ENCODE results near the gene GGA1. TPM values are rescaled to one million over a fixed set of nuclear protein-coding genes. Genes with fewer than 3 reads are reported as not detected.
A peak's percentile ranks its signal among the peaks of the same experiment; 100 is the strongest.

Gene GGA1
- total and polyA plus RNA-seq, 3 experiments from 2014 or later: 34.9 to 74.3 (median 69.1) TPM

GRCh38 chr22:37634417-37634924, 25.8 kb downstream of the GGA1 start:
- ChIA-PET CTCF (interaction anchor here (1.5 to 16.3 kb wide), 9 partner anchors 6 to 171 kb away, joined by 4 to 375 read pairs (median 20); partner anchors contain the start of genes GGA1, LGALS1, NOL12 and PDXP), POLR2A (interaction anchor here (1.3 to 9.6 kb wide), 4 partner anchors 8 to 26 kb away, joined by 4 to 50 read pairs (median 18); partner anchors contain the start of genes GGA1 and PDXP)
- H3K36me3 Mint-ChIP-seq: peaks cover 0 to 14% (median 0%) of the 10 kb centered on the region in 3 donors
- no peaks in the 10 kb centered on the region for H3K9me3 ChIP-seq (ENCODE audit: low read length)
- no peaks in the 10 kb centered on the region for H3K9me3 Mint-ChIP-seq
- H3K36me3 ChIP-seq (ENCODE audit: insufficient read depth, low read length): no peaks in the 10 kb centered on the region
- peak overlapping the region; percentile 50 for H3K4me3 ChIP-seq (ENCODE audit: low read length)
- H3K4me3 Mint-ChIP-seq: peak overlapping the region; percentile 72 to 95 (median 83)
- H3K4me1 Mint-ChIP-seq: peaks cover 64 to 89% (median 69%) of the 10 kb centered on the region in 3 donors
- no peaks in the 10 kb centered on the region for H3K27me3 Mint-ChIP-seq
- peaks cover 78% of the 10 kb centered on the region for H3K4me1 ChIP-seq (ENCODE audit: insufficient read depth, low read length)
- DNase-seq: peak in 1 of 5 donors; percentile 29
- H3K27ac Mint-ChIP-seq: peak overlapping the region; percentile 89 to 99 (median 95)
- H3K27me3 ChIP-seq (ENCODE audit: insufficient read depth, low read length, poor library complexity, severe bottlenecking): no peaks in the 10 kb centered on the region
- H3K27ac ChIP-seq (ENCODE audit: low read depth, low read length): peak overlapping the region; percentile 57

GRCh38 chr22:37635157-37635556, 26.5 kb downstream of the GGA1 start:
- no peak for DNase-seq
- no peaks in the 10 kb centered on the region for H3K9me3 ChIP-seq (ENCODE audit: low read length)
- Mint-ChIP-seq H3K9me3 (no peaks in the 10 kb centered on the region), H3K4me3 (peak overlapping the region in 5 of 7 donors; percentile 15 to 75 (median 66)), H3K27me3 (no peaks in the 10 kb centered on the region), H3K36me3 (peaks cover 0 to 13% (median 0%) of the 10 kb centered on the region in 3 donors), H3K4me1 (peaks cover 64 to 87% (median 69%) of the 10 kb centered on the region in 3 donors), H3K27ac (peak overlapping the region in 6 of 8 donors; percentile 89 to 97 (median 94))
- no peak overlapping the region for H3K4me3 ChIP-seq (ENCODE audit: low read length)
- POLR2A ChIA-PET: interaction anchor here (1.3 to 9.6 kb wide), 3 partner anchors 8 to 27 kb away, joined by 3 to 50 read pairs (median 4); partner anchors contain the start of genes GGA1 and PDXP
- H3K36me3 ChIP-seq (ENCODE audit: insufficient read depth, low read length): no peaks in the 10 kb centered on the region
- H3K27ac ChIP-seq (ENCODE audit: low read depth, low read length): no peak overlapping the region
- peaks cover 78% of the 10 kb centered on the region for H3K4me1 ChIP-seq (ENCODE audit: insufficient read depth, low read length)
- CTCF ChIA-PET: interaction anchor here (1.6 to 16.3 kb wide), 7 partner anchors 5 to 47 kb away, joined by 4 to 375 read pairs (median 236); partner anchors contain the start of genes GGA1, LGALS1, NOL12 and PDXP
- no peaks in the 10 kb centered on the region for H3K27me3 ChIP-seq (ENCODE audit: insufficient read depth, low read length, poor library complexity, severe bottlenecking)

GRCh38 chr22:37636186-37636948, 27.7 kb downstream of the GGA1 start:
- H3K4me3 Mint-ChIP-seq: peak overlapping the region; percentile 47 to 99 (median 82)
- peak in 1 of 5 donors; percentile 34 for DNase-seq

GRCh38 chr22:37636949-37637273, 28.3 kb downstream of the GGA1 start:
- peak overlapping the region; percentile 31 for H3K27ac ChIP-seq (ENCODE audit: low read depth, low read length)
- Mint-ChIP-seq H3K36me3 (peaks cover 0 to 17% (median 0%) of the 10 kb centered on the region in 3 donors), H3K9me3 (no peaks in the 10 kb centered on the region), H3K27ac (peak overlapping the region; percentile 77 to 97 (median 87)), H3K27me3 (no peaks in the 10 kb centered on the region), H3K4me3 (peak overlapping the region; percentile 47 to 99 (median 82)), H3K4me1 (peaks cover 61 to 90% (median 69%) of the 10 kb centered on the region in 3 donors)
- H3K36me3 ChIP-seq (ENCODE audit: insufficient read depth, low read length): peaks cover 3% of the 10 kb centered on the region
- DNase-seq: no peak
- POLR2A ChIA-PET: interaction anchor here (0.5 to 4.2 kb wide), 7 partner anchors 9 to 679 kb away, joined by 3 to 25 read pairs (median 4); partner anchors contain the start of gene PDXP
- H3K9me3 ChIP-seq (ENCODE audit: low read length): no peaks in the 10 kb centered on the region
- no peaks in the 10 kb centered on the region for H3K27me3 ChIP-seq (ENCODE audit: insufficient read depth, low read length, poor library complexity, severe bottlenecking)
- H3K4me1 ChIP-seq (ENCODE audit: insufficient read depth, low read length): peaks cover 80% of the 10 kb centered on the region
- H3K4me3 ChIP-seq (ENCODE audit: low read length): peak overlapping the region; percentile 9
- CTCF ChIA-PET: interaction anchor here (0.6 to 16.3 kb wide), 10 partner anchors 7 to 199 kb away, joined by 3 to 375 read pairs (median 6); partner anchors contain the start of genes GGA1, LGALS1, NOL12 and PDXP

More at GRCh38 chr22:37636186-37636948, 27.7 kb downstream of the GGA1 start:
- Mint-ChIP-seq H3K27me3 (no peaks in the 10 kb centered on the region), H3K27ac (peak overlapping the region; percentile 77 to 97 (median 87)), H3K9me3 (no peaks in the 10 kb centered on the region), H3K4me1 (peaks cover 61 to 90% (median 67%) of the 10 kb centered on the region in 3 donors), H3K36me3 (peaks cover 0 to 17% (median 0%) of the 10 kb centered on the region in 3 donors)
- H3K4me3 ChIP-seq (ENCODE audit: low read length): peak overlapping the region; percentile 9
- no peaks in the 10 kb centered on the region for H3K36me3 ChIP-seq (ENCODE audit: insufficient read depth, low read length)
- peak overlapping the region; percentile 31 for H3K27ac ChIP-seq (ENCODE audit: low read depth, low read length)
- ChIA-PET POLR2A (interaction anchor here (0.5 to 4.2 kb wide), 9 partner anchors 8 to 679 kb away, joined by 3 to 25 read pairs (median 3); partner anchors contain the start of gene PDXP), CTCF (interaction anchor here (0.6 to 16.3 kb wide), 9 partner anchors 6 to 200 kb away, joined by 3 to 375 read pairs (median 7); partner anchors contain the start of genes GGA1, LGALS1, NOL12 and PDXP)
- no peaks in the 10 kb centered on the region for H3K9me3 ChIP-seq (ENCODE audit: low read length)
- no peaks in the 10 kb centered on the region for H3K27me3 ChIP-seq (ENCODE audit: insufficient read depth, low read length, poor library complexity, severe bottlenecking)
- H3K4me1 ChIP-seq (ENCODE audit: insufficient read depth, low read length): peaks cover 77% of the 10 kb centered on the region

- Mint-ChIP-seq H3K4me1 (peaks cover 61 to 90% (median 67%) of the 10 kb centered on the region in 3 donors), H3K27me3 (no peaks in the 10 kb centered on the region), H3K36me3 (peaks cover 0 to 31% (median 4%) of the 10 kb centered on the region in 3 donors), H3K4me3 (peak overlapping the region; percentile 85 to 99 (median 97)), H3K27ac (peak overlapping the region; percentile 76 to 97 (median 84)), H3K9me3 (no peaks in the 10 kb centered on the region)
- peak overlapping the region; percentile 94 for H3K4me3 ChIP-seq (ENCODE audit: low read length)
- CTCF ChIA-PET: interaction anchor here (0.7 to 16.3 kb wide), 9 partner anchors 9 to 46 kb away, joined by 3 to 375 read pairs (median 6); partner anchors contain the start of genes GGA1, LGALS1, NOL12 and PDXP
- H3K27ac ChIP-seq (ENCODE audit: low read depth, low read length): peak overlapping the region; percentile 41
- H3K27me3 ChIP-seq (ENCODE audit: insufficient read depth, low read length, poor library complexity, severe bottlenecking): no peaks in the 10 kb centered on the region
- peaks cover 19% of the 10 kb centered on the region for H3K36me3 ChIP-seq (ENCODE audit: insufficient read depth, low read length)
- peaks cover 80% of the 10 kb centered on the region for H3K4me1 ChIP-seq (ENCODE audit: insufficient read depth, low read length)
- POLR2A ChIA-PET: interaction anchor here (0.7 to 4.2 kb wide), 3 partner anchors 11 to 20 kb away, joined by 3 to 25 read pairs (median 13); partner anchors contain the start of gene PDXP
- DNase-seq: peak in 3 of 5 donors; percentile 32 to 47 (median 46)
- no peaks in the 10 kb centered on the region for H3K9me3 ChIP-seq (ENCODE audit: low read length)
Measured at GRCh38 chr22:37638391-37639069, 29.9 kb downstream of the GGA1 start.

- ChIA-PET POLR2A (interaction anchor here (0.8 to 4.2 kb wide), 2 partner anchors 11 to 47 kb away, joined by 3 to 25 read pairs; partner anchors contain the start of gene NOL12), CTCF (interaction anchor here (1.5 to 16.3 kb wide), 6 partner anchors 9 to 43 kb away, joined by 5 to 375 read pairs (median 145); partner anchors contain the start of genes GGA1, LGALS1, NOL12 and PDXP)
- H3K9me3 ChIP-seq (ENCODE audit: low read length): no peaks in the 10 kb centered on the region
- Mint-ChIP-seq H3K4me1 (peaks cover 60 to 88% (median 65%) of the 10 kb centered on the region in 3 donors), H3K4me3 (peak within 1 kb of the TSS; percentile 85 to 99 (median 97)), H3K27me3 (no peaks in the 10 kb centered on the region), H3K27ac (peak within 1 kb of the TSS; percentile 84 to 97 (median 94)), H3K9me3 (no peaks in the 10 kb centered on the region), H3K36me3 (peaks cover 0 to 36% (median 6%) of the 10 kb centered on the region in 3 donors)
- peaks cover 24% of the 10 kb centered on the region for H3K36me3 ChIP-seq (ENCODE audit: insufficient read depth, low read length)
- peak within 1 kb of the TSS; percentile 94 for H3K4me3 ChIP-seq (ENCODE audit: low read length)
- DNase-seq: peak; percentile 46 to 76 (median 60)
- no peaks in the 10 kb centered on the region for H3K27me3 ChIP-seq (ENCODE audit: insufficient read depth, low read length, poor library complexity, severe bottlenecking)
- peaks cover 76% of the 10 kb centered on the region for H3K4me1 ChIP-seq (ENCODE audit: insufficient read depth, low read length)
- peak within 1 kb of the TSS; percentile 72 for H3K27ac ChIP-seq (ENCODE audit: low read depth, low read length)
Measured at GRCh38 chr22:37639070-37639760, 30.6 kb downstream of the GGA1 start, which contains the start of gene SH3BP1. Gene SH3BP1, plus strand, starts transcription at chr22:37639669. Its CDS starts 119 bp downstream, at chr22:37639788.
